Measurements from ENCODE around the gene IRAG1.

IRAG1 gene

GRCh38 chr11:10666556-10667520 is 26.7 kb downstream of the IRAG1 start:
- no peak for DNase-seq

- DNase-seq: no peak
These were observed 29.1 kb downstream of the IRAG1 start for GRCh38 chr11:10664496-10664895.

GRCh38 chr11:10663990-10664389 is 29.6 kb downstream of the IRAG1 start:
- DNase-seq: no peak

GRCh38 chr11:10663365-10663764 is 30.2 kb downstream of the IRAG1 start:
- no peak for DNase-seq

GRCh38 chr11:10660323-10660722 is 33.2 kb downstream of the IRAG1 start:
- DNase-seq: no peak

- no peak for DNase-seq
These were observed 34.0 kb downstream of the IRAG1 start for GRCh38 chr11:10659339-10660216.

GRCh38 chr11:10658621-10659338 is 34.8 kb downstream of the IRAG1 start:
- no peak for DNase-seq

- DNase-seq: no peak
These were observed 36.0 kb downstream of the IRAG1 start for GRCh38 chr11:10657308-10658271.

- no peak for DNase-seq
These were observed 37.5 kb downstream of the IRAG1 start for GRCh38 chr11:10655943-10656576.

GRCh38 chr11:10655227-10655626 is 38.3 kb downstream of the IRAG1 start:
- no peak for DNase-seq

GRCh38 chr11:10654811-10655150 is 38.8 kb downstream of the IRAG1 start:
- DNase-seq: no peak

GRCh38 chr11:10653946-10654810 is 39.4 kb downstream of the IRAG1 start:
- no peak for DNase-seq

- DNase-seq: no peak
These were observed 40.3 kb downstream of the IRAG1 start for GRCh38 chr11:10653261-10653660.

- no peak for DNase-seq
These were observed 41.7 kb downstream of the IRAG1 start for GRCh38 chr11:10651656-10652361.

- no peak for DNase-seq
These were observed 42.9 kb downstream of the IRAG1 start for GRCh38 chr11:10650630-10651029.

- DNase-seq: no peak
These were observed 43.4 kb downstream of the IRAG1 start for GRCh38 chr11:10650166-10650565.

- DNase-seq: no peak
These were observed 44.7 kb downstream of the IRAG1 start for GRCh38 chr11:10648871-10649270.

GRCh38 chr11:10646681-10647355 is 46.7 kb downstream of the IRAG1 start:
- DNase-seq: no peak

- no peak for DNase-seq
These were observed 47.5 kb downstream of the IRAG1 start for GRCh38 chr11:10646005-10646404.
